Lower leg skin (tissue), 4 donors: ENCODE measurements around the gene CNKSR3. TPM values are rescaled to one million over a fixed set of nuclear protein-coding genes. Genes with fewer than 3 reads are reported as not detected.

Source experiments
- DNase-seq, 2 donors: peaks; one replicate each; pipeline ENCODE4 v3.0.0-alpha.2; 2019; ENCODE audit warnings: low spot score in 2 of 2
- H3K4me3 ChIP-seq: fragments of 200-600 bp; sonication (generic); 2 replicates; pipeline ENCODE4 v1.5.1; 2017; ENCODE audit warnings: mild to moderate bottlenecking, low read depth; ENCODE audit not compliant: poor library complexity, severe bottlenecking
- CTCF ChIP-seq, 3 donors: fragments of 450-650 bp; IDR thresholded peaks; one replicate each; pipeline ENCODE4 v1.5.1; 2016; ENCODE audit warnings: antibody characterized with exemption in 3 of 3, mild to moderate bottlenecking in 3 of 3, moderate library complexity in 2 of 3
- POLR2A ChIP-seq, 2 donors: fragments of 450-650 bp; IDR thresholded peaks; one replicate each; pipeline ENCODE4 v1.6.1; 2016 to 2017; ENCODE audit warnings: antibody characterized with exemption in 2 of 2, mild to moderate bottlenecking in 1 of 2, moderate library complexity in 1 of 2
- WGBS, 2 donors: methylation state at CpG; one replicate each; pipeline ENCODE4 v1.1.5; 2018; 5-methylcytosine and 5-hydroxymethylcytosine counted together
- intact Hi-C: fragments of 100-400 bp; cut with DNase I; formaldehyde crosslinking; loops from one replicate; pipeline ENCODE4 v1.15.0; 2023; ENCODE audit warnings: low total_unique reads
- total RNA-seq, 4 donors: library from RNA; depleted of rRNA; stranded (reverse); fragments of >200 nt; gene quantifications; one replicate each; pipeline ENCODE4 v1.1.0, GENCODE V29; 2016

Gene CNKSR3
- total RNA-seq, 4 donors from 2014 or later, result 8.8 to 11.1 (median 9.4) TPM

DNA sequence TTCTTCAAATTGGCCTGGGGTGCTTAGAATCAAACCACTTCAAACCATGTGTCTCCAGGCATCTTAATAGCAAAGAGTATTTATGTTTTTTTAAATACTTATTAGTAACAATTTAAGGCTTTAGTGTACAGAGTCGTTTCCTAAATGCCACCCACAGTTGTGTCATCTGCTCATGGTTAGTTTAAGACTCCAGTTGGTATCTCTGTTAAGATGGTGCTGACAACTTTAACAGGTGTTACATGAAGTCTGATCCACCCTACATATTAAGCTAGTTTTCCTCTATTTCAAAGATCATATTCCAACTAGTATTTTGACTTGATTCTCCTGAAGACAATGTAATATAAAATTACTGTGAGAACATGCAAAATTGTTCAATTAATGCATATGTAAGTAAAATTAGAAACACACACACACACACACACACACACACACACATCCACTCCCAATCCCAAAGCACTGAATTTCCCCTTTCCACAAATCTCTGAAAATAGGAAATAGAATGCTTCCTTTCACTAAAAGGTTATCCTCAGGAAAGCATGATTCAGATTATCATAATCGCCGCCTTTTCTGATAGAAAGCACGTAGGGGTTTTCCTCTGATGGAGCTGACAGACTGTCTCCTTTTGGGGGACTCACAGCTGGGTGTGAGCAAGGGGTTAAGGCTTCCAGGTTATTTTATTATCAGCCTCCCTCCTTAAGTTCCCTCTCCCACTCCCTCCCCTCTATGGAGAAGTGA, 10.5 kb downstream of the CNKSR3 start:
- TF ChIP-seq CTCF (IDR thresholded peaks at IDR 0.05), result no peak
- TF ChIP-seq POLR2A (IDR thresholded peaks at IDR 0.05), result no peak
- intact Hi-C loops, result no loop called here
- 72 to 77% methylated on average over 4 of the region's 4 CpGs for WGBS, 2 donors
- no peak overlapping the region for H3K4me3 ChIP-seq
- no peak for DNase-seq

- no peak overlapping the region for H3K4me3 ChIP-seq
- WGBS, 2 donors, result 85 to 90% methylated on average over 6 of the region's 6 CpGs
These were observed 12.0 kb downstream of the CNKSR3 start for GRCh38 chr6:154498340-154498934.

GRCh38 chr6:154496793-154497517, 13.5 kb downstream of the CNKSR3 start:
- H3K4me3 ChIP-seq, result no peak overlapping the region
- 74 to 75% methylated on average over 16 of the region's 16 CpGs for WGBS, 2 donors
- intact Hi-C loops, result no loop called here
- TF ChIP-seq CTCF (IDR thresholded peaks at IDR 0.05) (no peak), POLR2A (IDR thresholded peaks at IDR 0.05) (no peak)
- no peak for DNase-seq

More at GRCh38 chr6:154498340-154498934, 12.0 kb downstream of the CNKSR3 start:
- intact Hi-C loops, result no loop called here
- no peak for DNase-seq
- TF ChIP-seq POLR2A (IDR thresholded peaks at IDR 0.05), result no peak
- TF ChIP-seq CTCF (IDR thresholded peaks at IDR 0.05), result no peak

DNA sequence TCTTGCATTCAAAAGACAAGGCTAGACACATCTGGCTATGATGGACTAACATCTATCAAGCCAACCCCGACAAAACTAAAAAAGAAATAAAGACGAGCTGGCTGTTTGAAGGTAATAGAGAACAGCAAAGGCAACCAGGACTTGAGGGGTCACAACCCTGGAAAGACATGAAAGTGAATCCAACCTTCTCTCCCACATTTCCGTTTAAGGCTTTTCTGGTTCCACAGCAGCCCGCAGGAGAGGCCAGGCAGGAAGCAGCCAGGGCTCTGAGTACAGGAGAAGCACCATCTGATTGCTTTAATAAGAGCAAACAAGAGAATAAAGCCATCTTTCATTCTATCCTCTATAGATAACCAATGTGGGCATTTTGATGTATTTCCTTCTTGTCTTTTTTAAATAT, 14.3 kb downstream of the CNKSR3 start:
- TF ChIP-seq CTCF (IDR thresholded peaks at IDR 0.05), result no peak
- TF ChIP-seq POLR2A (IDR thresholded peaks at IDR 0.05), result no peak
- no peak for DNase-seq
- intact Hi-C loops, result no loop called here
- WGBS, 2 donors, result 81 to 84% methylated on average over 4 of the region's 4 CpGs
- no peak overlapping the region for H3K4me3 ChIP-seq

DNA sequence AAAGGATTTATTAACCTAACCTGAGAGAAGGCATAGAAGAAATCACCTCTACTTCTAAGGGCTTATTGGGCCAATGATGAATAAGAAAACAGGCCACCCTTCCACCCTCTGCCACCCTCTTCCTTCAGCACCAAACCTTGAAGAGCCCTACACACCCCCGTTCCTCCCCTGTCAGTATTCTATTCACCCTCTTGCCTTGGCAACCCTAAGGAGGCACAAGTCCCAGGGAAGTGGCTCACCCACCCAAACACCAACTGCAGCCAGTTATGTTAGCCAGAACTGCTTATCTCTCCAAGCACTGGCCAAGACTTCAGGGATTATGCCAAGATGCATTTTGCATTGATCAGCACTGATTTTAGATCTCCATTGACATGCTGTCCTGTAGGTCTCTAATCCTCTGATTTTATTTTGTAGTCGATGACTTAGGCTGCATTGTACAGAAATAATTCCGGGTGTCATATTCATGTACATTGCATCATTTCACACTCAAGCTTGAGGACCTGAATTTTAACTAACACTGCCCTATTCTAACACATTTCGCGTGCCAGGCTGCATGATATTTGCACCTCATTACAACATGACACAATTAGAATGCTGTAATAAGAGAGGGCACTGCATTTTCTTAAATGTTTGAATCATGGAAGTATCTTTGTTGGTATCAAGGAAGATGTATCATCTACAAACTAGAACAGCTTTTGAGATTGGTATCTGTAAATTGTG, 15.7 kb downstream of the CNKSR3 start:
- no peak overlapping the region for H3K4me3 ChIP-seq
- no peak for TF ChIP-seq POLR2A (IDR thresholded peaks at IDR 0.05)
- DNase-seq, result no peak
- intact Hi-C loops, result no loop called here
- WGBS, 2 donors, result 76 to 77% methylated on average over 5 of the region's 5 CpGs
